Endothelial cell of umbilical vein (primary cell): Measurements from ENCODE around the gene MEOX2. TPM values are rescaled to one million over a fixed set of nuclear protein-coding genes. Genes with fewer than 3 reads are reported as not detected.

Experiments
- BruUV-seq: library from RNA; stranded (reverse); fragments of 400-500 nt; replicated peaks from 2 replicates; lab custom pipeline; 2021; lab: Mats Ljungman, UMichigan
- CTCF ChIA-PET: fragments of 300-600, 350-600 bp; sonication (Branson Sonifier 250); formaldehyde crosslinking; loops from one replicate; lab custom pipeline; 2021; ENCODE audit warnings: antibody characterized with exemption, inconsistent platforms; lab: Charles Lee
- POLR2A ChIA-PET: fragments of 300-600, 350-600 bp; sonication (Branson Sonifier 250); formaldehyde crosslinking; loops from one replicate; lab custom pipeline; 2021; ENCODE audit warnings: antibody characterized with exemption, inconsistent platforms; lab: Charles Lee
- DNase-seq: peaks from one replicate; pipeline ENCODE4 v3.0.0-alpha.2; 2011; ENCODE audit warnings: low read depth, low spot score
- FAIRE-seq: peaks from 2 replicates; lab custom pipeline; 2011; peaks lifted over from hg19 to GRCh38; lab: Jason Lieb, UNC
- H2AFZ ChIP-seq: 2 replicates; pipeline ENCODE4 v1.6.0; 2012; ENCODE audit warnings: low read depth, low read length, control low read depth, inconsistent platforms
- H3K27ac ChIP-seq: 2 replicates; pipeline ENCODE4 v1.5.1; 2011; ENCODE audit warnings: low read depth, mild to moderate bottlenecking, control low read depth, low read length, moderate library complexity; ENCODE audit not compliant: insufficient read depth
- H3K27me3 ChIP-seq, 2 experiments: 2 replicates each; pipeline versions ENCODE4 v1.6.0 to v1.6.1; 2011; ENCODE audit warnings: low read length in 2 of 2, mixed read lengths in 1 of 2; ENCODE audit not compliant: control insufficient read depth in 2 of 2, insufficient read depth in 2 of 2
- H3K36me3 ChIP-seq, 2 experiments: 2 replicates in 1 of 2; 3 replicates in 1 of 2; pipeline ENCODE4 v1.5.1; 2011; ENCODE audit warnings: low read length in 2 of 2, mild to moderate bottlenecking in 1 of 2, moderate library complexity in 1 of 2; ENCODE audit not compliant: control insufficient read depth in 2 of 2, insufficient read depth in 2 of 2; ENCODE audit errors: extremely low read depth in 1 of 2
- H3K4me1 ChIP-seq: 3 replicates; pipeline ENCODE4 v1.5.1; 2011; ENCODE audit warnings: mild to moderate bottlenecking, low read length; ENCODE audit not compliant: control insufficient read depth, insufficient read depth; ENCODE audit errors: extremely low read depth
- H3K4me2 ChIP-seq: 2 replicates; pipeline ENCODE4 v1.6.1; 2011; ENCODE audit warnings: low read length, control low read depth, mixed read lengths; ENCODE audit not compliant: insufficient read depth
- H3K4me3 ChIP-seq, 3 experiments: fragments of 200-600 bp in 1 of 3; sonication (generic), shearing (Covaris generic) in 1 of 3; replicated peaks in 1 of 3; 2 replicates each; pipeline ENCODE4 v1.5.1; 2011 to 2016; ENCODE audit warnings: control low read depth in 3 of 3, low read length in 3 of 3, mild to moderate bottlenecking in 2 of 3, inconsistent platforms in 1 of 3, low read depth in 1 of 3, moderate library complexity in 1 of 3; ENCODE audit not compliant: insufficient read depth in 1 of 3
- H3K79me2 ChIP-seq: 2 replicates; pipeline ENCODE4 v1.6.0; 2012; ENCODE audit warnings: low read length, inconsistent platforms; ENCODE audit not compliant: control insufficient read depth, insufficient read depth
- H3K9ac ChIP-seq: replicated peaks from 2 replicates; pipeline ENCODE3; 2011; ENCODE audit warnings: low read length, control low read depth; ENCODE audit not compliant: insufficient read depth; ENCODE audit errors: extremely low read depth
- H3K9me1 ChIP-seq: replicated peaks from 3 replicates; pipeline ENCODE4 v1.6.0; 2011; ENCODE audit warnings: mild to moderate bottlenecking, low read length; ENCODE audit not compliant: control insufficient read depth, insufficient read depth; ENCODE audit errors: extremely low read depth
- H3K9me3 ChIP-seq: replicated peaks from 2 replicates; pipeline ENCODE4 v1.5.1; 2012; ENCODE audit warnings: low read length, inconsistent platforms; ENCODE audit not compliant: control insufficient read depth, insufficient read depth
- H4K20me1 ChIP-seq: replicated peaks from 2 replicates; pipeline ENCODE3; 2011; ENCODE audit warnings: mild to moderate bottlenecking, low read length; ENCODE audit not compliant: control insufficient read depth, insufficient read depth; ENCODE audit errors: extremely low read depth
- FOS ChIP-seq: IDR thresholded peaks from 2 replicates; pipeline ENCODE4 v1.6.1; 2011; ENCODE audit warnings: mild to moderate bottlenecking, low read length, moderate library complexity, borderline replicate concordance; ENCODE audit not compliant: insufficient read depth
- GATA2 ChIP-seq: IDR thresholded peaks from 2 replicates; pipeline ENCODE4 v1.7.0; 2011; ENCODE audit warnings: low read depth, mild to moderate bottlenecking, moderate library complexity, mixed read lengths, low read length; ENCODE audit not compliant: insufficient read length, insufficient read depth
- JUN ChIP-seq: IDR thresholded peaks from 2 replicates; pipeline ENCODE4 v1.6.1; 2011; ENCODE audit warnings: borderline replicate concordance, low read depth; ENCODE audit not compliant: insufficient read length, insufficient read depth
- MYC ChIP-seq: IDR thresholded peaks from one replicate; pipeline ENCODE4 v1.6.1; 2011; ENCODE audit warnings: mild to moderate bottlenecking, low read depth, low read length
- POLR2AphosphoS5 ChIP-seq: IDR thresholded peaks from 2 replicates; pipeline ENCODE4 v1.6.1; 2012; ENCODE audit warnings: low read depth, mild to moderate bottlenecking, control low read depth, low read length, moderate library complexity; ENCODE audit not compliant: insufficient read depth
- dilution Hi-C: fragments of 300-500 bp; cut with MboI; formaldehyde crosslinking; loops from one replicate; pipeline ENCODE4 v1.15.0; 2019; ENCODE audit warnings: low sequenced_read_pairs; ENCODE audit not compliant: extremely low pct_ligation_motif_present
- intact Hi-C: fragments of 100-400 bp; cut with micrococcal nuclease; formaldehyde crosslinking; loops from one replicate; pipeline ENCODE4 v1.10.0; 2022
- polyA plus RNA-seq, 4 experiments: library from polyadenylated mRNA; depleted of rRNA in 3 of 4; stranded (reverse) in 3 of 4; unstranded in 1 of 4; fragments of >200 nt; gene quantifications; 2 replicates each; pipeline versions ENCODE4 v1.2.1 to v1.2.3, GENCODE V29; 2011 to 2012; ENCODE audit warnings: missing spikeins in 1 of 4
- total RNA-seq: library from RNA; stranded (reverse); gene quantifications from 2 replicates; pipeline ENCODE4 v1.2.3, GENCODE V29; 2021
- TF ChIP-seq, protein P1 (sequence below), 2 donors: IDR thresholded peaks; 1 replicate in 1 of 2; 2 replicates in 1 of 2; pipeline ENCODE4 v1.5.1; 2011; ENCODE audit warnings: low read length in 2 of 2, mild to moderate bottlenecking in 2 of 2, moderate library complexity in 2 of 2, control low read depth in 1 of 2, inconsistent platforms in 1 of 2, low read depth in 1 of 2; ENCODE audit not compliant: insufficient read depth in 1 of 2; ENCODE audit errors: extremely low read depth in 1 of 2

MEOX2 gene
- total and polyA plus RNA-seq, 2 donors (not counting 3 experiments of a cell fraction or from before 2014, with no cell fraction given), result 11.6 to 45.1 TPM

DNA sequence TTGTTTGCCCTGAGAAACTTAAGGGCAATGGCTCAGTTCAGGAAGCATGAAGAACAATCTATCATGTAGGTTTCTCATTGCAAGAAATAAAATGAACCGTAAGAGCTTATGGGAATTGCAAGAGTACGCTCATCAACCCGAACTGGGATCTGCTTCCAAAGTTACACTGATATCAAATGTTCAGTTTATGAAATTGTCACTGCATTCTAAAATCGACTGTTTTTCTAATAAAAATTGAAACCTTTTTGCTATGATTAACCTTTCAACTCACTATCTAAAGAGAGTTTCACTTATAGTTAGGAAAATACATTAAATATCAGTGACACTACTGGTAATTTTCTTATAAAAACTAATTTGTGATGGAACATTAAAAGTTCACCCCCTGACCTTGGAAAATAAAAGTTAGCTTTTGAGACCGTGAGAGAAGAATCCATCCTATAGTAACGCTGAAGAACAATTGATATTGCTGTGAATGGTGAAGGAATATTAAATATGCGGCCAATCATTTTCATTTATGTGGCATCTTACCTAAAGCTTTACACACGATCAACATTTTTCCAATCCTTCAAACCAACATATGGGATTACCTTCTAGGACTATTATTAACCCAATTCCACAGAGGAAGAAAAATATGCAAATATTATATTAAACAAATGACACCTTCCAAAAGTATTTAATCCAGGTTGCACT is 2.2 kb downstream of the MEOX2 start:
- no TSS peak for BruUV-seq
- CTCF ChIA-PET, result interaction anchor here (0.8 to 9.5 kb wide), 11 partner anchors 31 to 880 kb away, joined by 3 to 107 read pairs (median 3); no protein-coding TSS in a partner anchor
- Histone ChIP-seq H3K36me3 (no peaks in the 10 kb centered on the region), H3K27me3 (no peaks in the 10 kb centered on the region), H3K9me1 (no peaks in the 10 kb centered on the region), H3K4me3 (peak overlapping the region; percentile 61 to 95 (median 80)), H4K20me1 (no peaks in the 10 kb centered on the region), H3K4me2 (peak overlapping the region; percentile 98), H2AFZ (no peak overlapping the region), H3K9me3 (no peaks in the 10 kb centered on the region), H3K4me1 (peaks cover 22% of the 10 kb centered on the region), H3K79me2 (peaks cover 66% of the 10 kb centered on the region), H3K9ac (peak overlapping the region; percentile 91), H3K27ac (peak overlapping the region; percentile 70)
- intact Hi-C loops, result loop anchor here (10.0 kb wide), 3 partner anchors 741 to 1699 kb away; partner anchors contain the start of genes CRPPA and ETV1
- peak; percentile 48 for DNase-seq
- dilution Hi-C loops, result no loop called here
- TF ChIP-seq, protein P1, sequence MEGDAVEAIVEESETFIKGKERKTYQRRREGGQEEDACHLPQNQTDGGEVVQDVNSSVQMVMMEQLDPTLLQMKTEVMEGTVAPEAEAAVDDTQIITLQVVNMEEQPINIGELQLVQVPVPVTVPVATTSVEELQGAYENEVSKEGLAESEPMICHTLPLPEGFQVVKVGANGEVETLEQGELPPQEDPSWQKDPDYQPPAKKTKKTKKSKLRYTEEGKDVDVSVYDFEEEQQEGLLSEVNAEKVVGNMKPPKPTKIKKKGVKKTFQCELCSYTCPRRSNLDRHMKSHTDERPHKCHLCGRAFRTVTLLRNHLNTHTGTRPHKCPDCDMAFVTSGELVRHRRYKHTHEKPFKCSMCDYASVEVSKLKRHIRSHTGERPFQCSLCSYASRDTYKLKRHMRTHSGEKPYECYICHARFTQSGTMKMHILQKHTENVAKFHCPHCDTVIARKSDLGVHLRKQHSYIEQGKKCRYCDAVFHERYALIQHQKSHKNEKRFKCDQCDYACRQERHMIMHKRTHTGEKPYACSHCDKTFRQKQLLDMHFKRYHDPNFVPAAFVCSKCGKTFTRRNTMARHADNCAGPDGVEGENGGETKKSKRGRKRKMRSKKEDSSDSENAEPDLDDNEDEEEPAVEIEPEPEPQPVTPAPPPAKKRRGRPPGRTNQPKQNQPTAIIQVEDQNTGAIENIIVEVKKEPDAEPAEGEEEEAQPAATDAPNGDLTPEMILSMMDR (IDR thresholded peaks at IDR 0.05; ENCODE audit: extremely low read depth in 1 of 2, insufficient read depth in 1 of 2, low read depth in 1 of 2, low read length in 2 of 2), result no peak
- TF ChIP-seq JUN (no peak), GATA2 (no peak), MYC (no peak), FOS (no peak), POLR2AphosphoS5 (no peak)
- POLR2A ChIA-PET, result interaction anchor here (0.7 kb wide), 1 partner anchor 40 kb away, joined by 3 read pairs; no protein-coding TSS in a partner anchor
- peak; percentile 8 for FAIRE-seq
